CD4-positive, alpha-beta T cell treated with Interleukin-10 for 1 hour (primary cell): Measurements from ENCODE around the gene HYAL4.
"Not testable (repeated sequence)": the region's sequence is repeated elsewhere in the genome, so short reads cannot be mapped to it uniquely, and the experiment has no call there.

ENCODE experiments used
- DNase-seq: peaks from one replicate; pipeline ENCODE4 v3.0.0-alpha.2; 2020

HYAL4 gene

DNA sequence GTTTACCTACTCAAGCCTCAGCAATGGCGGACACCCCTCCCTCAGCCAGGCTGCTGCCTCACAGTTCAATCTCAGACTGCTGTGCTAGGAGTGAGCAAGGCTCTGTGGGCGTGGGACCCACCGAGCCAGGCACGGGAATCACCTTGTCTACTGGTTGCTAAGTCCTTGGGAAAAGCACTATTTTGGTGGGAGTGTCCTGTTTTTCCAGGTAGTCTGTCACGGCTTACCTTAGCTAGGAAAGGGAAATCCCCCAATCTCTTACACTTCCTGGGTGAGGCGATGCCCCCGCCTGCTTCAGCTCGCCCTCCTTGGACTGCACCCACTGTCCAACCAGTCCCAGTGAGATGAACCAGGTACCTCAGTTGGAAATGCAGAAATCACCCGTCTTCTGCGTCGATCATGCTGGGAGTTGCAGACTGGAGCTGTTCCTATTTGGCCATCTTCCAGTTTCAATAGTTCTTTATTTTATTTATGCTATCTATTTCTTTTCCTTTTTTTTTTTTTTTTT is at the start of gene HYAL4:
Gene HYAL4 (plus strand): TSS at position 458 of the 508 bp plus-strand sequence. CDS start 23,105 bp downstream, outside the sequence.
- DNase-seq: no peak

- no peak for DNase-seq
Measured at GRCh38 chr7:123795917-123796316, 49.1 kb upstream of the HYAL4 start.

- no peak for DNase-seq
Measured at GRCh38 chr7:123796568-123796967, 48.4 kb upstream of the HYAL4 start.

DNA sequence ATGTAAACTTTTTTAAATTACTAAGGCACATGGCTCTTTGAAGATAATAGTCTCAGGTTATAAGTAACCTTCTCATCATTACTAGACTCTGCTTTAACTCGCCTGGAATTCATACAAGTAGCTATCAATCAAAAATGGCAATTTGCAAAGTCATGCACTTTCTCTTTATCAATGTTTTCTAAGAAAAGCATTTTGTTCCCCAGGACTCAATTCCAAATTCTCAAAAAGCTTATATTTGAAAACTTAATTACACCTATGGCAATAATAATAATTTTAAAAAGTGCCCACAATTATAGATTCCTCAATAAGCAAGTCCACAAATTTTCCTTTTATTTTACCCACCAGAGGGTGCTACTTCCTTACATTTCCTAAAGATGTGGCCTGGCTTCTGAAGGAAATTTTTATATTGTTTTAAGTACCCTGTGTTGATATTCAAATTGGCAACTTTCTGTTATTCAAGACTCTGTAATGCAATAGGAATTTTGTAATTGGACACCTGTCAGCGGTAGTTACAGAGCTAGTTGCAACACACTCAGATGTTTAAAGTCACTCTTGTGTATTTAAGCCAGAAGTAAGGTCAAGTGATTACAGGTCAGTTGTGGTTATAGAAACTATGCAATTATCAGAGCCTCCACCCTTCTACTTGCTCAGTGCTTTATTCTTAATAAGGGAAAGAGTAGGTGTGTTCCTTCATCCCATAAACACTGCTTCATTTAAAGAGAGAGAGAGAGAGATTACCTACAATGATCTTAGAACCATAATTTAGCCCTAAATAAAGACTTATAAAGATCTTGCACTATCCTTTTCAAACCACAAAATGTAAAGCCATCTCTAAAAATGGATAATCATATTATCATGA is 47.1 kb upstream of the HYAL4 start:
- DNase-seq: peak; percentile 4

GRCh38 chr7:123798532-123799188 is 46.3 kb upstream of the HYAL4 start:
- DNase-seq: no peak

DNA sequence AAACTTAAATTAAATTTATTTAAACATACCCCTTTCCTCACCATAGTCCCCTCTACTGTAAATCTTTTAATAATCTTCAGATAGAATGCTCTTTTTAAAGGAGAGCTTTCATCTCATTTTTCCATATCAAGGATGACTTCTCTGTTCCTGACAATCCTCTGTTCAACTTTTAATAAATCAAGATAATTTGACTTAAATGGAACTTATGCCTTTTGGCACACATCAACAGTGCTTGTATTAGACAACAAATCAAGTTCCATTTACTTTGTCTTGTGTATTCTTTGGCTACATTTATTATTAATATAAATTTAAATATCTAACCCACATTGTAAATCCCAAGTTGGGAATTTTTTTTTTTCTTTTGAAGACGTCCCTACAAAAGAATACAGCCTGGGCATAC is 42.7 kb upstream of the HYAL4 start:
- DNase-seq: no peak

- no peak for DNase-seq
Measured at GRCh38 chr7:123805287-123805686, 39.7 kb upstream of the HYAL4 start.

GRCh38 chr7:123809471-123809870 is 35.5 kb upstream of the HYAL4 start:
- DNase-seq: no peak

GRCh38 chr7:123811056-123811455 is 33.9 kb upstream of the HYAL4 start:
- no peak for DNase-seq

- no peak for DNase-seq
Measured at GRCh38 chr7:123816916-123817315, 28.1 kb upstream of the HYAL4 start.

- no peak for DNase-seq
Measured at GRCh38 chr7:123819001-123819400, 26.0 kb upstream of the HYAL4 start.

- not testable (repeated sequence) for DNase-seq
Measured at GRCh38 chr7:123819795-123820194, 25.2 kb upstream of the HYAL4 start.

DNA sequence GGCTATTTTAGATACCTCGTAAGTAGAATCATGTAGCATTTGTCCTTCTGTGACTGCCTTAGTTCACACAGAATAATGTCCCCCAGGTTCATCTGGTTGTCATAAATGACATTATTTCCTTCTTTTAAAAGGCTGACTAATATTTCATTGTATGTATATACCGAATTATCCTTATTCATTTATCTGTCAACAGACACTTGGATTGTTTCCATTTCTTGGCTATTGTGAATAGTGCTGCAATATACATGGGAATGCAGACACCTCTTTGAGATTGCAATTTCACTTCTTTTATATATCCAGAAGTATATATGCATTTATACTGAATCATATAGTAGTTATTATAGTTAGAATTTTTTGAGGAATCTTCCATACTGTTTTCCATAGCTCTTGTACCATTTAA is 24.1 kb upstream of the HYAL4 start:
- DNase-seq: no peak

GRCh38 chr7:123821320-123821719 is 23.6 kb upstream of the HYAL4 start:
- DNase-seq: no peak

DNA sequence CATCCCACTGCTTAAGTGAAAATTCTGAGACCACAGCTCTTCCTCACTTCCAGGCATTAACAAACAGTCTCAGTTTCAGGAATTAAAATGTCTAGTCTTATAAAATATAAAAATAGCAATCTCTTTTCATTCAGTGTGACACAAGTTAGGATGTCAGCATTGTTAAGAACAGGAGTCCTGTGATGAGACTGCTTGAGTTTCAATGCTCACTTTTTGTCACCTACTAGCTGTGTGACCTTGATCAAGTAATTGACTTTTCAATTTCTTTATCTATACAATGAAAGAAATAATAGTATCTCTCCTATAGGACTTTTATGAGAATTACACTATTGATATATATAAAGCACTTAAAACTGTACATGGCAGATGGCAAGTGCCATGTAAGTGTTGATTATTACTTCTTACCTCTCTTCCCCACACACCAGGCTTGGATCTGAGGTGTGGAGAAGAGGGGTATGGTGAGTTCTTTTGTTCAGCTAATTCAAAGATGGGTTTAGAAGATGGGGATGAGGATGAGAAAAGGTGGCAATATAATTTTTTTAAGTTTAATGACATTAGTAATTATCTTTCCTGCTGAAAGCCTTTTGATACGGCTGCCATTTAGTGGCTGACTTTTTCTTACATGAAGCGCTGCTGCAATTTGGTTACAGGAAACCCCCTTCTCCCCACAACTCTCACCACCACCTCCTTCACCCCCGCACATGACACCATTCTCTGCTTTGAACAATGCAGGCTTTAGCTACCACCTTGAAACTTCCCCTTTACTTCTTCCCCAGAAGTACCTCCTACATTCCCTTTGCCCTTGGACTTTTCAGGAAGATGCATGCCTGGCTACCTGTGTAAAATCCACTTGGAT is 20.8 kb upstream of the HYAL4 start:
- DNase-seq: no peak

- DNase-seq: no peak
Measured at GRCh38 chr7:123824754-123825067, 20.3 kb upstream of the HYAL4 start.

DNA sequence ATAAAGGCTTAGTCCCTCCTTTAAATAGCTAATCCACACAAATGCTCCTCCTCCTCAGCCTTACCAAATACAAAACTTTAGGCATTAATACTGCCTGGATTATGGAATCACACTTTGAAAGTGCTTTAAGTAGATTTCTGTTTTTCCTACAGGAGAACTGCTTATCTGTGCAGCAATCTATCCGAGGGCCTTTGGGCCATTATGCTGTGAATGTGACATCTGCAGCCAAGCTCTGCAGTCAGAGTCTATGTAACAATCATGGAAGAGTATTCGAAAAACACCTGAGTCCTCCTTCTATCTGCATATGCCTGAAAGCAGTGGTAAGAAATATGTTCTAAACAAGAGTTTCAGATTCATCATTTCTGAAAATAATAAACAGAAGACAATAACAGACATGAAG is 16.2 kb upstream of the HYAL4 start:
- DNase-seq: no peak

DNA sequence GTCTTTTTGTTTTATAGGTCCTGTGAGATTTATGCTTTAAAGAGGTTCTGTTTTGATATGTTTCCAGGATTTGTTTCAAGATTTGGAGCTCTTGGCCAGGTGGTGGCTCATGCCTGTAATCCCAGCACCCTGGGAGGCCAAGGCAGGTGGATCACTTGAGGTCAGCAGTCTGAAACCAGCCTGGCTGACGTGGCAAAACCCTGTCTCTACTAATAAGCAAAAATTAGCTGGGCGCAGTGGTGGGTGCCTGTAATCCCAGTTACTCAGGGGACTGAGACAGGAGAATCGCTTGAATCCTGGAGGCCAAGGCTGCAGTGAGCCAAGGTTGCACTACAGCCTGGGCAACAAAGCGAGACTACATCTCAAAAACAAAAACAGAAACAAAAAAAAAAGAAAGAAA is 8.3 kb upstream of the HYAL4 start:
- DNase-seq: no peak

GRCh38 chr7:123839106-123839505 is 5.9 kb upstream of the HYAL4 start:
- DNase-seq: not testable (repeated sequence)

GRCh38 chr7:123844142-123844541 is 827 bp upstream of the HYAL4 start:
- not testable (repeated sequence) for DNase-seq

- no peak for DNase-seq
Measured at GRCh38 chr7:123845823-123846216, 851 bp downstream of the HYAL4 start.

DNA sequence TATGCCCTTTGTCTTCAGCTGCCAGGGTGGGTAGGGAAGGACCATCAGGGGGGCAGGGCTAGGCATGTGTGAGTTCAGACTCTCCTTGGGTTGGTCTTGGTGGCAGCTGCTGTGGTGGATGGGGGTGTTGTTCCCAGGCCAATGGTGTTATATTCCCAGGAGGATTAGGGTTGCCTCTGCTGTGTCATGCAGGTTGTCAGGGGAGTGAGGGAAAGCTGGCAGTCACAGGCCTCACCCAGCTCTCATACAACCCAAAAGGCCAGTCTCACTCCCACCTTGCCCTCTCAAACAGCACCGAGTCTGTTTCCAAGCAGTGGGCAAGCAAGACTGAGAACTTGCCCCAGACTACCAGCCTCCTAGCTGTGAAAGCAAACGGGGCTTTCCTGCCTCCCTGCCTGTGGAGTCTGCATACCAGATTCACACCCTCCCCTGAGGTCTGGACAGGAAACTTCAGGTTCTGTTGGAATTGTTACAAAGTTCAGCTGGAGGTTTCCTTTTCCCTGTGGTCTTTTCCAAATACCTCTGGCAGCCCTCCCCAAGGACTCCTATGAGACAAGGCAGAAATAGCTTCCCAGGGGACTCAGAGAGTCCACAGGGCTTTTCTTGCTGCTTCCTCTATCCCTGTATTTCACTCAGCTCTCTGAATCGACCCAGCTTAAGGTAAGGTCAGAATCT is 1.4 kb downstream of the HYAL4 start:
- no peak for DNase-seq

DNA sequence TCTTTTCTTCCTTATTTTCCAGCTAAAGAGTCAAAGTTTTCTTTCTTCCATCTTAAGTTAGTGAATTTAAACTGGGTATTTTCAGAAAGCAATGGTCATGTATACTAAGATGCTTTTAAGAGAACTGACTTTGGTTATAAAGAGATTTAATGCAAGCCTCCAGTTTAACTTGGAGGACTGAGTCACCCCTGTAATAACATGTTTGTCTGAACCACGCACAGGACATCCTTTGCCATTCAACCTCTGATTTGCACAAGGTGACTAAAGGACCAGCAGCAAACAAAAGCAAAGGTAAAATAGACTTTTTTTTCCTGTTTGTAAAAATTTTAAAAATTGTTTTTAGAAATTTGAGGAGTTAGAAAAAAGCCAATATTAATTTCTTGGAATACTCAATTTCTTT is 2.9 kb downstream of the HYAL4 start:
- no peak for DNase-seq
